Spinal cord (tissue), 10 donors: ENCODE measurements around the gene TTC28. TPM values are rescaled to one million over a fixed set of nuclear protein-coding genes. Genes with fewer than 3 reads are reported as not detected.
A peak's percentile ranks its signal among the peaks of the same experiment; 100 is the strongest.

Experiments used
- DNase-seq, 6 donors: peaks; one replicate each; pipeline versions ENCODE4 v3.0.0 to v3.0.0-alpha.2; 2013 to 2015; ENCODE audit warnings: low spot score in 6 of 6, low read depth in 4 of 6
- H3K27ac ChIP-seq: one replicate; pipeline ENCODE4 v1.5.1; 2013; ENCODE audit warnings: low read depth, low read length, control low read depth
- H3K27me3 ChIP-seq: one replicate; pipeline ENCODE4 v1.6.1; 2013; ENCODE audit warnings: low read length; ENCODE audit not compliant: control insufficient read depth, insufficient read depth
- H3K36me3 ChIP-seq: one replicate; pipeline ENCODE4 v1.6.1; 2013; ENCODE audit warnings: low read length; ENCODE audit not compliant: control insufficient read depth, insufficient read depth
- H3K4me1 ChIP-seq: one replicate; pipeline ENCODE4 v1.6.1; 2013; ENCODE audit warnings: low read length; ENCODE audit not compliant: control insufficient read depth, insufficient read depth
- H3K4me3 ChIP-seq: one replicate; pipeline ENCODE4 v1.5.1; 2013; ENCODE audit warnings: low read depth, low read length, control low read depth
- H3K9me3 ChIP-seq: one replicate; pipeline ENCODE4 v1.6.1; 2013; ENCODE audit warnings: low read length; ENCODE audit not compliant: control insufficient read depth, insufficient read depth
- WGBS: methylation state at CpG from one replicate; pipeline ENCODE4 v1.1.5; 2013; ENCODE audit warnings: missing lambda C conversion rate; ENCODE audit not compliant: insufficient coverage; 5-methylcytosine and 5-hydroxymethylcytosine counted together
- polyA plus RNA-seq, 2 donors: library from polyadenylated mRNA; unstranded; fragments of 120-200 nt; gene quantifications; one replicate each; pipeline ENCODE4 v1.2.1, GENCODE V29; 2013; ENCODE audit not compliant: insufficient read length in 2 of 2
- total RNA-seq, 2 donors: library from RNA; depleted of rRNA in 1 of 2; stranded (reverse); fragments of 120-200 nt in 1 of 2; fragments of >200 nt in 1 of 2; gene quantifications; one replicate each; pipeline versions ENCODE4 v1.2.3 to v1.2.4, GENCODE V29; 2013 to 2014
- donor health status: healthy.

TTC28 gene
- total and polyA plus RNA-seq, 4 donors: 19.4 to 44.0 (median 30.4) TPM

DNA sequence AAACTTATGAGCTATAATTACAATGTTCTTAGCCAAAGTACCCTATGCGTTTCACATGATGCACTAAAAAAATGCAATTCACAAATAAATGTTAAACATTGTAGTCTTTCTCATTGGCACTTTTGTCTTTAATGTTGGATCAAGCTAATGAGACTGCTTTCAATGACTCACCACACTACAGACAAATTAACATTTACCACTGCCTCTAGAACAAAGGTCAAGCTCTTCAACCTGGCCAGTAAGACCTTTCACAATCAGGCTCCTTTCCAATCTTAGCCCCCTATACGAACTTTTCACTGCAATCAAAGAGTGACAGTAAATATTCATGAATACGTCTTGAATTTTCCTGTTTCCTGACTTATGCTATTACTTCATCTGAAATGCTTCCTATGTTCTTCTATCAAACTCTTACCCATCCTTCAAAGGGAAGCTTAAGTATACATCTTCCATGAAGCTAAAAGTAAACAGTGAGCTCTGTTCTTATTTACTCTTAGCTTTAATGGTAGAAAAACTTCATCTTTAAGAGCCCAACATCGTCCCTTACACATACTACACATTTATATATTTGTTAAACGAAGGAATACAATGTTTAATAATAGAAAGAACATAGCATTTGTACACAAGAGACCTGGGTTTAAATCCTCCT, 433.9 kb downstream of the TTC28 start:
- H3K27me3 ChIP-seq: no peaks in the 10 kb centered on the region
- no peak overlapping the region for H3K4me3 ChIP-seq
- 80% methylated on average over 1 of the region's 5 CpGs for WGBS
- H3K36me3 ChIP-seq: no peaks in the 10 kb centered on the region
- no peak overlapping the region for H3K27ac ChIP-seq
- H3K4me1 ChIP-seq: peaks cover 6% of the 10 kb centered on the region
- no peak for DNase-seq
- no peaks in the 10 kb centered on the region for H3K9me3 ChIP-seq

DNA sequence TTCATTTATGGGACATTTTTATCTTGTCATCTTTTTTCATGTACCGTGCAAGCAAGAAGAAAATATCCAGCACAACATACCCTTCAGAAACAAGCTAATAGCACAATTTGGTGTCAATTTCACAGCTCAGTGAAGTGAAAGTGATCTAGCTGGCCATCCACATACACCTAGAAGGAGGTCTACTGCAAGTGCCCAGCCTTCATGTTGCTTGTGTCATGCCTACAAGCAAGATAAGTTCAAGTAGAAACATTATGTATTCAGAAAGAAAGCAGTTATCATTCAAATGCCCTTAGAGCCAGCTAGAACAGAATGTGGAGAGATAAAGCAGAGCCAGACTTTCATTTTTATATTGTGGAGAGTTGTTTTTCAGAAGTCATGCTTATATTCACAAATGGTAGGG, 434.9 kb downstream of the TTC28 start:
- peak in 1 of 6 donors; percentile 66 for DNase-seq
- Histone ChIP-seq H3K36me3 (no peaks in the 10 kb centered on the region), H3K4me3 (no peak overlapping the region), H3K4me1 (peaks cover 6% of the 10 kb centered on the region), H3K27ac (no peak overlapping the region), H3K9me3 (no peaks in the 10 kb centered on the region), H3K27me3 (no peaks in the 10 kb centered on the region)
- WGBS: no CpG with 5 or more reads among the region's 1 CpG

DNA sequence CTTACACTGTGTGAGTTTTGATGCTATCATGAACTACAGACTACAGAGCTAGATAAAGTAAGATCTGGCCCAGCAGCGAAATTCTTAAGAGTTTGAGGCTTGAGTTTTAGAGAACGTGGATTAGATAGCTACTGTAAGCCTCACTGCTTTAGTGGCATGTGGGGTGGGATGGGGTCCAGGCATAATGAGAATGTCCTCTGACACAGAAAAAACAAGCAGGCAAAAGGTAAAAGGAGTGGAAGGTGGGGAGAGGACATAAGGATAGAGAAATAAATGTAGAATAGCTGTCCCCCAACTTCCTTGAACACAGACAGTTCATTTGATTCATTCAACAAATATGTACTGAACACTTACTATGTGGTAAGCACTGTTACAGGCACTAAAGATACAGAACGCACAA, 436.1 kb downstream of the TTC28 start:
- no peak overlapping the region for H3K27ac ChIP-seq
- no peak for DNase-seq
- 85% methylated on average over 2 of the region's 3 CpGs for WGBS

DNA sequence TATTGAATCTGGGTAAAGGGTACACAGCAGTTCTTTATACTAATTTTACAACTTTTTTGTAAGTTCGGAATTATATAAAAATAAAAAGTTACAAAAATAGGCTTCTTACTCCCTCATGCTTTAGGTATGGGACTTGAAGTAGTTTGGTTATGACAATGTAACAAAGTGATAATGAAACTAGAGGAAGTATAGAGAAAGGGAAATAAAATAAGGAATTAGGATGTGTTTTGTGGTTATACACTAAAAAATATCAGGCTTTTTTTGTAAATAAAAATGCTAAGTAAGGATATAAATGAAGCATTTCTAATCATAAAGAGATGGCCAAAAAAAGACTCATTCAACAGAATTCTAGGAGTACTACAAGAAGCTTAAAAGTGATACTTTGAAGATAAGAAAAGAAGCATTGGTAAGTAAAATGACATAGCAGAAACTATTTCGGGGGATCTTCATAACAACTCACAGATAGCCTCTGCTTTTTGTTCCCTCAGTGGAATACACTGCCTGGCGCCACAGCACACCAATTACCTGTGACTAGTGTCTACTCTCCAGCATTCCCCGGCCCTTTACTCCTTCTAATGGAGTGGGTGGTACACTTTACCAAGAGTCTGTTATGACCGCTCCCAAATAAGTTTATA, 437.9 kb downstream of the TTC28 start:
- no peak overlapping the region for H3K27ac ChIP-seq
- H3K36me3 ChIP-seq: no peaks in the 10 kb centered on the region
- WGBS: no CpG with 5 or more reads among the region's 5 CpGs
- no peak overlapping the region for H3K4me3 ChIP-seq
- no peak for DNase-seq
- no peaks in the 10 kb centered on the region for H3K27me3 ChIP-seq
- no peaks in the 10 kb centered on the region for H3K9me3 ChIP-seq
- no peaks in the 10 kb centered on the region for H3K4me1 ChIP-seq

More for the DNA sequence above, 436.1 kb downstream of the TTC28 start:
- no peaks in the 10 kb centered on the region for H3K9me3 ChIP-seq
- H3K27me3 ChIP-seq: no peaks in the 10 kb centered on the region
- peaks cover 3% of the 10 kb centered on the region for H3K4me1 ChIP-seq
- no peak overlapping the region for H3K4me3 ChIP-seq
- H3K36me3 ChIP-seq: no peaks in the 10 kb centered on the region

DNA sequence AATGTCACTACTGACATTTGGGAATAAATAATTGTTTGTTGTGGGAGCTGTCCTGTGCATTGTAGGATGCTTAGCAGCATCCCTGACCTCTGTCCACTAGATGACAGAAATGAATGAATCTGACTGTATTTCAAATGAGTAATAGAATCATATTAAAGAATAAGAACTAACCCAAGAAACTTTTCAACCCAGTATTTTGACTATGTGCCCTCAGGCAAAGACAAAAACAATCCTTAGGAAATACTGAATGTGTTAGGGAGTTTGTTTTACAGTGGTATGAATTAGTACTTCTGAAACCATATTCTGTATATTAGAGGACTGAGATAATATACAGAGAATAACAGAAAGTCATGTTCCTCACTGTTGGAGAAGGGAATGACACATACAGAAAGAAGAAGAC, 439.7 kb downstream of the TTC28 start:
- no peak overlapping the region for H3K27ac ChIP-seq
- H3K36me3 ChIP-seq: no peaks in the 10 kb centered on the region
- no peak for DNase-seq
- H3K27me3 ChIP-seq: no peaks in the 10 kb centered on the region
- H3K4me1 ChIP-seq: no peaks in the 10 kb centered on the region
- no peaks in the 10 kb centered on the region for H3K9me3 ChIP-seq
- no peak overlapping the region for H3K4me3 ChIP-seq

- Histone ChIP-seq H3K4me1 (no peaks in the 10 kb centered on the region), H3K27ac (no peak overlapping the region), H3K36me3 (no peaks in the 10 kb centered on the region), H3K27me3 (no peaks in the 10 kb centered on the region), H3K4me3 (no peak overlapping the region), H3K9me3 (no peaks in the 10 kb centered on the region)
- no peak for DNase-seq
- no CpG with 5 or more reads among the region's 2 CpGs for WGBS
Observed at GRCh38 chr22:28237783-28238182, 441.9 kb downstream of the TTC28 start.

DNA sequence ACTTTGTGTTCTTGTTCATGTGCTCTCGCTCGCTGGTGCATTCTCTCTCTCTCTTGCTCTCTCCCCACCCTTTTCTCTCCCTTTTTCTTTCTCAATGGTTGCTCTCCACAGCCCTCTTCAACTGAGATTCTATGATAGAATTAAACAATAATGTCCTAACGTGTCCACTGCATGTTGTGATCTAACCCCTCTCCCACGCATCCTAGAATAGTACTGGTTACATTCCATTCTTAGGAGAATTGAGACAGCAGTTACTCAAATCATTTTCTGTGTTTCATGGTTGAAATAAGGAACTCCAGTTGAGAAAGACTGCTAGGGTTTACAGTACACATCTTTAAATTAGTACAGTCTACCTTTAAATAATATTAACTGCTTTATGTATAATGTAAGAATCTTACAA, 442.5 kb downstream of the TTC28 start:
- Histone ChIP-seq H3K36me3 (no peaks in the 10 kb centered on the region), H3K27me3 (no peaks in the 10 kb centered on the region), H3K9me3 (no peaks in the 10 kb centered on the region), H3K4me3 (no peak overlapping the region), H3K4me1 (no peaks in the 10 kb centered on the region), H3K27ac (no peak overlapping the region)
- WGBS: 100% methylated on average over 2 of the region's 4 CpGs
- no peak for DNase-seq

DNA sequence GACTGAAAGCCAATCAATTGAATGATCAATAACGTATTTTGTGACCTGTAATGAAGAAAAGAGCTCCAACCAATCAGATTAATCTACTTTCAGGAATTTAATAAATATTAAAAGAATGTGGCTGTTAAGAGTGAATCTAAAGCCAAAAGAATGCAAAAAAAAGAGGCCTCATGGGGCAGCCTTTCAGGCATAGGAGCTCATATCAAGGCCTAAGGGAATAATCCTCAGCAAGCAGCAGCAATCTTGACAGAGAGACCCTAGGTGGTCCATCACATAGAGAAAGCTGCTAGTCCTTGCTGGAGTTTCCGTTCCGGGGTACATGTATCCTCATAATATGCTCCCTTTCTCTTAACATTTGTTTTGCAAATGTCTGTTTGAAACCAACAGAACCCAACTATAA, 447.4 kb downstream of the TTC28 start:
- no peaks in the 10 kb centered on the region for H3K4me1 ChIP-seq
- DNase-seq: no peak
- H3K36me3 ChIP-seq: no peaks in the 10 kb centered on the region
- H3K4me3 ChIP-seq: no peak overlapping the region
- H3K27me3 ChIP-seq: no peaks in the 10 kb centered on the region
- no peaks in the 10 kb centered on the region for H3K9me3 ChIP-seq
- WGBS: no CpG with 5 or more reads among the region's 3 CpGs
- H3K27ac ChIP-seq: no peak overlapping the region

DNA sequence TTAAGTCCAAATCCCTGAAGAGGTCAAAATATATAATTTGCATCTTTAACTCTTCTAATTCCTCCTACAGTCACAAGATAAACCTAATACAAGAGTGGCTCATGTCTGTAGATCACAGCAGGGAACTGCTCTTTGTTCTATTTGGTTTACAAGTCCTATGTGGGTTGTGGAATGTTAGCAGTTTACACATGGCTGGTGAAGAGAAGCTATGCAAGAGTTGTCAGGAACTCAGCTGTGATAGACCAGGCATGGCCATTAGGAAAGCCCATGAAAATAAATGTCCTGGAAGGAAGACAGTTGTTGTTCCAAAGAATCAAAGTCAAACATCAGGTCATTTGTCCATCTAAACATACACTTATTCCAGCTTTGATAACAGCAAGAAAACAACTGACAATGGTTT, 448.2 kb downstream of the TTC28 start:
- Histone ChIP-seq H3K36me3 (no peaks in the 10 kb centered on the region), H3K4me1 (no peaks in the 10 kb centered on the region), H3K27ac (no peak overlapping the region), H3K27me3 (no peaks in the 10 kb centered on the region), H3K9me3 (no peaks in the 10 kb centered on the region), H3K4me3 (no peak overlapping the region)
- peak in 1 of 6 donors; percentile 61 for DNase-seq

GRCh38 chr22:28230671-28231070, 449.0 kb downstream of the TTC28 start:
- Histone ChIP-seq H3K4me1 (no peaks in the 10 kb centered on the region), H3K27me3 (no peaks in the 10 kb centered on the region), H3K27ac (no peak overlapping the region), H3K4me3 (no peak overlapping the region), H3K36me3 (no peaks in the 10 kb centered on the region), H3K9me3 (no peaks in the 10 kb centered on the region)
- DNase-seq: no peak
- no CpG with 5 or more reads among the region's 1 CpG for WGBS
